B cell (primary cell): ENCODE measurements around the gene HOXA9. TPM values are rescaled to one million over a fixed set of nuclear protein-coding genes. Genes with fewer than 3 reads are reported as not detected.

ENCODE experiments used
- ATAC-seq: fragments of 200-7000 bp; cut with Tn5 transposase; one replicate; pipeline ENCODE4 v1.10.0; 2021; ENCODE audit warnings: low read depth, mild to moderate bottlenecking, moderate number of reproducible peaks, moderate library complexity
- CTCF ChIA-PET: fragments of 350-600 bp; sonication (Branson Sonifier 250); formaldehyde crosslinking; loops from one replicate; lab custom pipeline; 2021; ENCODE audit warnings: antibody characterized with exemption, inconsistent platforms; lab: Charles Lee
- POLR2A ChIA-PET: fragments of 350-600 bp; sonication (Branson Sonifier 250); formaldehyde crosslinking; loops from one replicate; lab custom pipeline; 2021; ENCODE audit warnings: antibody characterized with exemption; lab: Charles Lee
- DNase-seq: peaks from one replicate; pipeline ENCODE4 v3.0.0; 2013
- H2AFZ ChIP-seq: 2 replicates; pipeline ENCODE4 v1.6.1; 2012; ENCODE audit warnings: mild to moderate bottlenecking, low read depth, low read length; ENCODE audit not compliant: insufficient read depth, poor library complexity, severe bottlenecking
- H3K27ac ChIP-seq, 2 donors: 1 replicate in 1 of 2; 2 replicates in 1 of 2; pipeline ENCODE4 v1.5.1; 2012 to 2013; ENCODE audit warnings: low read length in 2 of 2, mild to moderate bottlenecking in 2 of 2, moderate library complexity in 1 of 2
- H3K27me3 ChIP-seq, 4 experiments: fragments of 200-600 bp in 1 of 4; sonication (generic) in 1 of 4; replicated peaks in 1 of 4; 1 replicate in 2 of 4; 2 replicates in 2 of 4; pipeline versions ENCODE4 v1.6.1 to v1.7.0; 2013 to 2016; ENCODE audit warnings: low read length in 3 of 4, mild to moderate bottlenecking in 2 of 4, mixed read lengths in 1 of 4, moderate library complexity in 1 of 4; ENCODE audit not compliant: insufficient read depth in 4 of 4, control insufficient read depth in 3 of 4; ENCODE audit errors: control extremely low read depth in 1 of 4
- H3K36me3 ChIP-seq, 2 experiments: replicated peaks in 1 of 2; 1 replicate in 1 of 2; 2 replicates in 1 of 2; pipeline versions ENCODE4 v1.6.1 to v1.7.1; 2013; ENCODE audit warnings: low read length in 1 of 2; ENCODE audit not compliant: insufficient read depth in 2 of 2, control insufficient read depth in 1 of 2; ENCODE audit errors: control extremely low read depth in 1 of 2, extremely low read depth in 1 of 2
- H3K4me1 ChIP-seq, 2 donors: fragments of 200-600 bp in 1 of 2; sonication (generic) in 1 of 2; 1 replicate in 1 of 2; 2 replicates in 1 of 2; pipeline versions ENCODE4 v1.5.1 to v1.6.1; 2013 to 2017; ENCODE audit warnings: low read length in 2 of 2; ENCODE audit not compliant: control insufficient read depth in 2 of 2, insufficient read depth in 2 of 2
- H3K4me2 ChIP-seq: replicated peaks from 2 replicates; pipeline ENCODE3; 2012; ENCODE audit warnings: mild to moderate bottlenecking, low read depth, low read length; ENCODE audit not compliant: poor library complexity, severe bottlenecking
- H3K4me3 ChIP-seq, 5 experiments: fragments of 200-600 bp in 1 of 5; sonication (generic) in 1 of 5; 1 replicate in 3 of 5; 2 replicates in 2 of 5; pipeline versions ENCODE4 v1.5.1 to v1.7.0; 2011 to 2016; ENCODE audit warnings: low read length in 4 of 5, mild to moderate bottlenecking in 4 of 5, low read depth in 2 of 5, control low read depth in 1 of 5, moderate library complexity in 1 of 5; ENCODE audit not compliant: insufficient read depth in 1 of 5; ENCODE audit errors: control extremely low read depth in 1 of 5, extremely low read depth in 1 of 5
- H3K79me2 ChIP-seq: fragments of 200-600 bp; sonication (generic); one replicate; pipeline ENCODE4 v1.6.0; 2016; ENCODE audit warnings: low read length; ENCODE audit not compliant: control insufficient read depth, insufficient read depth
- H3K9ac ChIP-seq: fragments of 200-600 bp; sonication (generic); 2 replicates; pipeline ENCODE4 v1.6.1; 2017; ENCODE audit warnings: mild to moderate bottlenecking, low read length, moderate library complexity
- H3K9me3 ChIP-seq, 3 donors: one replicate each; pipeline versions ENCODE4 v1.6.1 to v1.7.1; 2013; ENCODE audit warnings: low read length in 2 of 3; ENCODE audit not compliant: control insufficient read depth in 2 of 3, insufficient read depth in 1 of 3; ENCODE audit errors: control extremely low read depth in 1 of 3
- H4K20me1 ChIP-seq: 2 replicates; pipeline ENCODE4 v1.6.0; 2012; ENCODE audit warnings: mild to moderate bottlenecking, low read length; ENCODE audit not compliant: insufficient read depth, control insufficient read depth, poor library complexity, severe bottlenecking
- H3K27ac Mint-ChIP-seq: one replicate; pipeline ENCODE4 v1.8.0; 2021; ENCODE audit warnings: mixed read lengths
- H3K27me3 Mint-ChIP-seq: one replicate; pipeline ENCODE4 v1.8.0; 2021; ENCODE audit warnings: mixed read lengths
- H3K4me1 Mint-ChIP-seq: one replicate; pipeline ENCODE4 v1.8.0; 2021; ENCODE audit warnings: mixed read lengths
- H3K4me3 Mint-ChIP-seq: one replicate; pipeline ENCODE4 v1.8.0; 2021; ENCODE audit warnings: mixed read lengths
- H3K9me3 Mint-ChIP-seq: one replicate; pipeline ENCODE4 v1.8.0; 2022; ENCODE audit warnings: mixed read lengths; ENCODE audit not compliant: insufficient read depth
- EZH2 ChIP-seq: IDR thresholded peaks from 2 replicates; pipeline ENCODE4 v1.6.1; 2012; ENCODE audit warnings: borderline replicate concordance, low read depth, mild to moderate bottlenecking, moderate library complexity, low read length; ENCODE audit not compliant: insufficient read depth, poor library complexity, severe bottlenecking
- WGBS: methylation state at CpG from one replicate; pipeline ENCODE4 v1.1.5; 2013; ENCODE audit warnings: missing lambda C conversion rate; ENCODE audit not compliant: insufficient coverage; 5-methylcytosine and 5-hydroxymethylcytosine counted together
- intact Hi-C: fragments of 100-400 bp; cut with micrococcal nuclease; formaldehyde crosslinking; loops from one replicate; pipeline ENCODE4 v1.10.0; 2022
- polyA plus RNA-seq: library from polyadenylated mRNA; depleted of rRNA; stranded (reverse); fragments of >200 nt; gene quantifications from 2 replicates; pipeline ENCODE4 v1.2.3, GENCODE V29; 2012
- total RNA-seq, 2 donors: library from RNA; stranded (reverse); fragments of 120-200 nt in 1 of 2; gene quantifications; 1 replicate in 1 of 2; 2 replicates in 1 of 2; pipeline versions ENCODE4 v1.2.3 to v1.2.4, GENCODE V29; 2013 to 2022
- TF ChIP-seq, protein P1 (sequence below): fragments of 200-600 bp; IDR thresholded peaks from one replicate; pipeline ENCODE4 v1.8.0; 2022; ENCODE audit warnings: antibody characterized with exemption, mild to moderate bottlenecking

HOXA9 gene
- total and polyA plus RNA-seq, 2 donors (not counting 1 experiment from before 2014, with no cell fraction given): 0.07 TPM; not detected in 1

DNA sequence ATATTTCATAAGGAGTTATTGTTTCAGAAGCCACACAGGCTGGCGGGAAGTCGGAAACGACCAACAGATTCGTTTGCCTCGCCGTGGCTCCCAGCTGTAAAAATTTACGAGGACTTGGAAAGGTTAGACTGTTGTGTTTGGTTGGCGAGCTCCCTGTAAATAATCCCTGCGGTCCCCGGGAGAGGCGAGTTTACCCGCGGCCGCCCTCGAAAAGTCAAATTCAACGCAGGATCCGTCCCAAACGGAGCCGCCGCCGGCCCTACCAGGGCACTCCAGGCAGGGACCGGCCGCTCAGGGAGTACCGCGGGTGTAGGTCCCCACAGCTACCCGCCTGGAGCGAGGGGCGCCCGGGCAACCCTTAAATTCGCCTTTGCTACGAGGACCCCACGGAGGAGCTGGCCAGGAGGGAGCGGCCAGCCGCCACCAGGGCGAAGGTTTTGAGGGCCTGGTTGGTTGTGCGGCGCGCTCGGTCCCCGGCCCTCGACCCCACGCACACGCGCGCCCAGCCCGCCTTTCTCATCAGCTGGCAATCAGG, 726 bp upstream of the HOXA9 start:
- peak overlapping the region; percentile 74 for H3K27ac Mint-ChIP-seq
- H3K36me3 ChIP-seq: no peaks in the 10 kb centered on the region
- CTCF ChIA-PET: interaction anchor here (1.2 to 1.5 kb wide), 2 partner anchors 30 to 33 kb away, joined by 4 to 6 read pairs; no protein-coding TSS in a partner anchor
- 7% methylated on average over 46 of the region's 46 CpGs for WGBS
- peaks cover 0 to 94% (median 80%) of the 10 kb centered on the region in 4 experiments for H3K27me3 ChIP-seq
- peaks cover 41 to 55% of the 10 kb centered on the region in 2 donors for H3K4me1 ChIP-seq
- no peaks in the 10 kb centered on the region for H3K9me3 Mint-ChIP-seq
- no peak overlapping the region for H3K4me3 Mint-ChIP-seq
- H4K20me1 ChIP-seq: peaks cover 4% of the 10 kb centered on the region
- no peaks in the 10 kb centered on the region for H3K79me2 ChIP-seq
- no peak overlapping the region for H3K27ac ChIP-seq
- peaks cover 0 to 76% (median 18%) of the 10 kb centered on the region in 3 donors for H3K9me3 ChIP-seq
- no peak overlapping the region for H2AFZ ChIP-seq
- peaks cover 20% of the 10 kb centered on the region for H3K4me1 Mint-ChIP-seq
- no peak for ATAC-seq
- TF ChIP-seq, protein P1, sequence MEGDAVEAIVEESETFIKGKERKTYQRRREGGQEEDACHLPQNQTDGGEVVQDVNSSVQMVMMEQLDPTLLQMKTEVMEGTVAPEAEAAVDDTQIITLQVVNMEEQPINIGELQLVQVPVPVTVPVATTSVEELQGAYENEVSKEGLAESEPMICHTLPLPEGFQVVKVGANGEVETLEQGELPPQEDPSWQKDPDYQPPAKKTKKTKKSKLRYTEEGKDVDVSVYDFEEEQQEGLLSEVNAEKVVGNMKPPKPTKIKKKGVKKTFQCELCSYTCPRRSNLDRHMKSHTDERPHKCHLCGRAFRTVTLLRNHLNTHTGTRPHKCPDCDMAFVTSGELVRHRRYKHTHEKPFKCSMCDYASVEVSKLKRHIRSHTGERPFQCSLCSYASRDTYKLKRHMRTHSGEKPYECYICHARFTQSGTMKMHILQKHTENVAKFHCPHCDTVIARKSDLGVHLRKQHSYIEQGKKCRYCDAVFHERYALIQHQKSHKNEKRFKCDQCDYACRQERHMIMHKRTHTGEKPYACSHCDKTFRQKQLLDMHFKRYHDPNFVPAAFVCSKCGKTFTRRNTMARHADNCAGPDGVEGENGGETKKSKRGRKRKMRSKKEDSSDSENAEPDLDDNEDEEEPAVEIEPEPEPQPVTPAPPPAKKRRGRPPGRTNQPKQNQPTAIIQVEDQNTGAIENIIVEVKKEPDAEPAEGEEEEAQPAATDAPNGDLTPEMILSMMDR: no peak
- no peak for TF ChIP-seq EZH2
- DNase-seq: peak; percentile 33
- no peak overlapping the region for H3K4me2 ChIP-seq
- H3K4me3 ChIP-seq: peak overlapping the region in 1 of 5 experiments; percentile 5
- no peak overlapping the region for H3K9ac ChIP-seq
- intact Hi-C loops: loop anchor here (10.0 kb wide), 2 partner anchors 891 to 971 kb away; no protein-coding TSS in a partner anchor
- POLR2A ChIA-PET: interaction anchor here (1.1 kb wide), 1 partner anchor 11 kb away, joined by 5 read pairs; no protein-coding TSS in a partner anchor
- H3K27me3 Mint-ChIP-seq: peaks cover 60% of the 10 kb centered on the region
